ENCODE measurements around the gene KCNG2.
"Not testable (repeated sequence)": the region's sequence is repeated elsewhere in the genome, so short reads cannot be mapped to it uniquely, and the experiment has no call there.

The KCNG2 gene

GRCh38 chr18:79855147-79855933 lies 57.6 kb downstream of the KCNG2 start:
- no peak for DNase-seq

- DNase-seq = peak; percentile 16
Observed at GRCh38 chr18:79856119-79857007, 58.6 kb downstream of the KCNG2 start.

- no peak for DNase-seq
Observed at GRCh38 chr18:79857082-79857671, 59.4 kb downstream of the KCNG2 start.

- no peak for DNase-seq
Observed at GRCh38 chr18:79859314-79859713, 61.6 kb downstream of the KCNG2 start.

- DNase-seq = no peak
Observed at GRCh38 chr18:79861687-79862086, 63.9 kb downstream of the KCNG2 start.

GRCh38 chr18:79862562-79862961 lies 64.8 kb downstream of the KCNG2 start:
- DNase-seq = no peak

- DNase-seq = no peak
Observed at GRCh38 chr18:79863161-79864005, 65.6 kb downstream of the KCNG2 start.

- no peak for DNase-seq
Observed at GRCh38 chr18:79864006-79864725, 66.4 kb downstream of the KCNG2 start.

GRCh38 chr18:79864955-79865354 lies 67.2 kb downstream of the KCNG2 start:
- DNase-seq = not testable (repeated sequence)

- not testable (repeated sequence) for DNase-seq
Observed at GRCh38 chr18:79865951-79866350, 68.2 kb downstream of the KCNG2 start.

- no peak for DNase-seq
Observed at GRCh38 chr18:79866889-79867574, 69.3 kb downstream of the KCNG2 start.

- no peak for DNase-seq
Observed at GRCh38 chr18:79867666-79868065, 69.9 kb downstream of the KCNG2 start.

- DNase-seq = no peak
Observed at GRCh38 chr18:79868168-79868784, 70.5 kb downstream of the KCNG2 start.

GRCh38 chr18:79868811-79869541 lies 71.2 kb downstream of the KCNG2 start:
- no peak for DNase-seq

GRCh38 chr18:79869591-79870300 lies 72.0 kb downstream of the KCNG2 start:
- DNase-seq = no peak

- DNase-seq = no peak
Observed at GRCh38 chr18:79870301-79871025, 72.7 kb downstream of the KCNG2 start.

- DNase-seq = no peak
Observed at GRCh38 chr18:79871026-79871390, 73.3 kb downstream of the KCNG2 start.

- no peak for DNase-seq
Observed at GRCh38 chr18:79871481-79872091, 73.8 kb downstream of the KCNG2 start.
